Neural progenitor cell (in vitro differentiated cells): ENCODE results near the gene RPTOR. TPM values are rescaled to one million over a fixed set of nuclear protein-coding genes. Genes with fewer than 3 reads are reported as not detected.
"Not testable (repeated sequence)": the region's sequence is repeated elsewhere in the genome, so short reads cannot be mapped to it uniquely, and the experiment has no call there.

Experiments
- DNase-seq: peaks from one replicate; pipeline ENCODE4 v3.0.0-alpha.2; 2016; ENCODE audit warnings: low spot score
- H2AFZ ChIP-seq: fragments of 200-600 bp; sonication (generic); replicated peaks from 2 replicates; pipeline ENCODE4 v1.6.1; 2016; ENCODE audit warnings: antibody characterized with exemption
- H3F3A ChIP-seq: fragments of 200-600 bp; sonication (generic); 2 replicates; pipeline ENCODE4 v1.6.1; 2016; ENCODE audit warnings: antibody characterized with exemption, low read depth
- H3K27ac ChIP-seq: fragments of 200-600 bp; sonication (generic); 2 replicates; pipeline ENCODE4 v1.5.1; 2016; ENCODE audit warnings: mild to moderate bottlenecking
- H3K27me3 ChIP-seq: fragments of 200-600 bp; sonication (generic); 2 replicates; pipeline ENCODE4 v1.6.1; 2016; ENCODE audit warnings: mild to moderate bottlenecking, moderate library complexity
- H3K36me3 ChIP-seq: fragments of 200-600 bp; sonication (generic); 2 replicates; pipeline ENCODE4 v1.5.1; 2016
- H3K4me1 ChIP-seq: fragments of 200-600 bp; sonication (generic); 2 replicates; pipeline ENCODE4 v1.6.1; 2016; ENCODE audit warnings: mixed run types
- H3K4me2 ChIP-seq: fragments of 200-600 bp; sonication (generic); 2 replicates; pipeline ENCODE4 v1.6.1; 2016
- H3K4me3 ChIP-seq: fragments of 200-600 bp; sonication (generic); 2 replicates; pipeline ENCODE4 v1.5.1; 2016
- H3K79me2 ChIP-seq: fragments of 200-600 bp; sonication (generic); 2 replicates; pipeline ENCODE4 v1.6.1; 2016; ENCODE audit warnings: low read depth
- H3K9ac ChIP-seq: fragments of 200-600 bp; sonication (generic); 2 replicates; pipeline ENCODE4 v1.6.1; 2016
- H3K9me3 ChIP-seq: fragments of 200-600 bp; sonication (generic); 2 replicates; pipeline ENCODE4 v1.5.1; 2016; ENCODE audit warnings: low read depth
- H4K20me1 ChIP-seq: fragments of 200-600 bp; sonication (generic); 2 replicates; pipeline ENCODE4 v1.6.1; 2016; ENCODE audit warnings: low read depth
- H3K27ac Mint-ChIP-seq: 3 replicates; pipeline ENCODE4 v1.8.0; 2021; ENCODE audit warnings: mixed read lengths
- H3K27me3 Mint-ChIP-seq: 2 replicates; pipeline ENCODE4 v1.8.0; 2022; ENCODE audit warnings: low read depth, mild to moderate bottlenecking, inconsistent platforms, moderate library complexity, mixed read lengths; ENCODE audit not compliant: insufficient read depth
- H3K36me3 Mint-ChIP-seq: 3 replicates; pipeline ENCODE4 v1.8.0; 2021; ENCODE audit warnings: mixed read lengths
- H3K4me1 Mint-ChIP-seq: 3 replicates; pipeline ENCODE4 v1.8.0; 2021; ENCODE audit warnings: mixed read lengths
- H3K4me3 Mint-ChIP-seq: 3 replicates; pipeline ENCODE4 v1.8.0; 2021; ENCODE audit warnings: mild to moderate bottlenecking, moderate library complexity, mixed read lengths
- H3K9me3 Mint-ChIP-seq: 3 replicates; pipeline ENCODE4 v1.8.0; 2020; ENCODE audit warnings: mixed read lengths
- EZH2 ChIP-seq: fragments of 200-600 bp; sonication (generic); IDR thresholded peaks from 2 replicates; pipeline ENCODE4 v1.6.1; 2017; ENCODE audit warnings: antibody characterized with exemption, mild to moderate bottlenecking, moderate library complexity
- EZH2phosphoT487 ChIP-seq: fragments of 200-600 bp; sonication (generic); IDR thresholded peaks from 2 replicates; pipeline ENCODE4 v1.6.1; 2017; ENCODE audit warnings: antibody characterized with exemption
- total RNA-seq: library from RNA; depleted of rRNA; stranded (reverse); fragments of >200 nt; gene quantifications from 2 replicates; pipeline ENCODE4 v1.2.3, GENCODE V29; 2015; ENCODE audit warnings: low replicate concordance
- TF ChIP-seq, protein P1 (sequence below): fragments of 200-600 bp; sonication (generic); IDR thresholded peaks from 2 replicates; pipeline ENCODE4 v1.5.1; 2017; ENCODE audit warnings: antibody characterized with exemption, mild to moderate bottlenecking

The RPTOR gene
- total RNA-seq, 1 donor from 2014 or later: 7.4 TPM

DNA sequence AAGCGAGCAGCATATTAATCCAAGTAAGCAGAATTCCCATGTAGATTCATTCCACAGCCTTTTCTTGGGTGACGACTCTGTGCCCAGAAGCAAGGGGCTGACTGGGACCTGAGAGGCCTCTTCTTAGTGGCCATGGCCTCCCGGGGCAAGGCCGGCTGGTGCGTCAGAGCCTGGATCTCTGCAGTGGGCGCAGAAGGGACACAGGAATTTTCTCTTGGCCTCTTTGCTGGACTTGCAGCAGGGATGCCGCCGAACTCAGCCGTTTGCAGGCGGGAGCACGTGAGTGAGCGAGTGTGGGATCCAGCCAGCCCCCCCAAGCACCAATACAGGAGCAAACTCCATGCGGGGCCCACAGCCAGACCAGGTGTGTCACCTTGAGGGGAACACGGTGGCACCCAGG, 151.8 kb downstream of the RPTOR start:
- Mint-ChIP-seq H3K4me1 (peaks cover 46% of the 10 kb centered on the region), H3K4me3 (no peak overlapping the region), H3K27ac (no peak overlapping the region), H3K9me3 (peaks cover 9% of the 10 kb centered on the region), H3K36me3 (peaks cover 10% of the 10 kb centered on the region), H3K27me3 (peaks cover 3% of the 10 kb centered on the region)
- Histone ChIP-seq H3K27me3 (no peaks in the 10 kb centered on the region), H3K9ac (no peak overlapping the region), H3K4me2 (no peak overlapping the region), H4K20me1 (peaks cover 18% of the 10 kb centered on the region), H3K27ac (no peak overlapping the region), H3K79me2 (peaks cover 32% of the 10 kb centered on the region), H3K36me3 (no peaks in the 10 kb centered on the region), H2AFZ (no peak overlapping the region), H3F3A (peaks cover 4% of the 10 kb centered on the region), H3K9me3 (no peaks in the 10 kb centered on the region), H3K4me3 (no peak overlapping the region), H3K4me1 (peaks cover 44% of the 10 kb centered on the region)
- no peak for TF ChIP-seq EZH2
- TF ChIP-seq, protein P1, sequence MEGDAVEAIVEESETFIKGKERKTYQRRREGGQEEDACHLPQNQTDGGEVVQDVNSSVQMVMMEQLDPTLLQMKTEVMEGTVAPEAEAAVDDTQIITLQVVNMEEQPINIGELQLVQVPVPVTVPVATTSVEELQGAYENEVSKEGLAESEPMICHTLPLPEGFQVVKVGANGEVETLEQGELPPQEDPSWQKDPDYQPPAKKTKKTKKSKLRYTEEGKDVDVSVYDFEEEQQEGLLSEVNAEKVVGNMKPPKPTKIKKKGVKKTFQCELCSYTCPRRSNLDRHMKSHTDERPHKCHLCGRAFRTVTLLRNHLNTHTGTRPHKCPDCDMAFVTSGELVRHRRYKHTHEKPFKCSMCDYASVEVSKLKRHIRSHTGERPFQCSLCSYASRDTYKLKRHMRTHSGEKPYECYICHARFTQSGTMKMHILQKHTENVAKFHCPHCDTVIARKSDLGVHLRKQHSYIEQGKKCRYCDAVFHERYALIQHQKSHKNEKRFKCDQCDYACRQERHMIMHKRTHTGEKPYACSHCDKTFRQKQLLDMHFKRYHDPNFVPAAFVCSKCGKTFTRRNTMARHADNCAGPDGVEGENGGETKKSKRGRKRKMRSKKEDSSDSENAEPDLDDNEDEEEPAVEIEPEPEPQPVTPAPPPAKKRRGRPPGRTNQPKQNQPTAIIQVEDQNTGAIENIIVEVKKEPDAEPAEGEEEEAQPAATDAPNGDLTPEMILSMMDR: no peak
- TF ChIP-seq EZH2phosphoT487: no peak
- no peak for DNase-seq

DNA sequence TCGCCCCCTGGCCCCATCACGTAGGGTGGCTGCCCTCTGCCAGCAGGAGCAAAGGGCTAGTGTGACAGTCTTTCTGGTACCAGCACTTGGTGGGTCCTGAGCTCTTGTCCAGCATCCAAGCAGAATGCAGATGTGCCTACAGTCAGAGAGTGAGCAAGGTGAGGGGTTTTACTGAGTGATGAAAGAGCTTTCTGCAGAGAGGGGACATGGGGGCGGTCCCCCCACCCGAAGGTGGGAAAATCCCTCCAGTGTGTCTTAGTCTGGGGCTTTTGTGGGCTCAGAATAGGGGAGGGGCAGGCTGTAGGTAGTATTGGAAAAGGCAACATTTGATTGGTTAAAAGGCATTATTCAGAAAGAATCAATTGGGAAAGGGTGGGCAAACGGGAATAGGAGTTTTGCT, 152.3 kb downstream of the RPTOR start:
- no peak overlapping the region for H3K9ac ChIP-seq
- H2AFZ ChIP-seq: no peak overlapping the region
- H3K4me3 Mint-ChIP-seq: no peak overlapping the region
- no peaks in the 10 kb centered on the region for H3K9me3 ChIP-seq
- no peak overlapping the region for H3K27ac ChIP-seq
- peaks cover 51% of the 10 kb centered on the region for H3K4me1 Mint-ChIP-seq
- H3F3A ChIP-seq: peaks cover 4% of the 10 kb centered on the region
- peaks cover 9% of the 10 kb centered on the region for H3K9me3 Mint-ChIP-seq
- no peaks in the 10 kb centered on the region for H3K36me3 ChIP-seq
- H3K4me2 ChIP-seq: no peak overlapping the region
- no peak overlapping the region for H3K4me3 ChIP-seq
- H3K4me1 ChIP-seq: peaks cover 44% of the 10 kb centered on the region
- peaks cover 3% of the 10 kb centered on the region for H3K27me3 Mint-ChIP-seq
- peaks cover 32% of the 10 kb centered on the region for H3K79me2 ChIP-seq
- TF ChIP-seq, protein P1: no peak
- TF ChIP-seq EZH2: no peak
- TF ChIP-seq EZH2phosphoT487: no peak
- DNase-seq: no peak
- H3K27me3 ChIP-seq: no peaks in the 10 kb centered on the region
- peak overlapping the region; percentile 79 for H3K27ac Mint-ChIP-seq
- peaks cover 10% of the 10 kb centered on the region for H3K36me3 Mint-ChIP-seq
- peaks cover 18% of the 10 kb centered on the region for H4K20me1 ChIP-seq

DNA sequence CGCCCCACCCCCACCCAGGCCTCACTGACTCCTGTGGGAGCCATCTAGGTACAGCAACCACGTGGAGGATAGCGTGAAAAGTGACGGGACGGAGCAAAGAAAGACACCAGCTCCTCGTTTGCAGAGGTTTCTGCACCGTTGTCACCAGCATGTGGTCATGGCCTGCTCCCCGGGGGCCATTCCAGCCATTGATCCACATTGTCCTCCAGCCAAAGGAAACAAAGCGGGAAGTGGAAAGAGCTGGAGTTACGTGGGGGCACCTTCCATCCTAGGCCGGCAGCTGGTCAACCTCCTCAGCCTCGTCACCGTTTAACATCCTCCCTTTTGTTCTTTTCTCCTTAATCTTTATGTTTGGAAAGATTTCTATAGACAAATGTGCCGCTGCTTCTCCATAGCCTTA, 153.7 kb downstream of the RPTOR start:
- Mint-ChIP-seq H3K4me3 (no peak overlapping the region), H3K36me3 (peaks cover 10% of the 10 kb centered on the region), H3K4me1 (peaks cover 61% of the 10 kb centered on the region), H3K9me3 (peaks cover 9% of the 10 kb centered on the region), H3K27ac (peak overlapping the region; percentile 81), H3K27me3 (peaks cover 3% of the 10 kb centered on the region)
- H3K4me2 ChIP-seq: peak overlapping the region; percentile 36
- peaks cover 19% of the 10 kb centered on the region for H4K20me1 ChIP-seq
- H3F3A ChIP-seq: peaks cover 4% of the 10 kb centered on the region
- H3K4me1 ChIP-seq: peaks cover 49% of the 10 kb centered on the region
- TF ChIP-seq, protein P1: no peak
- no peak for TF ChIP-seq EZH2phosphoT487
- no peaks in the 10 kb centered on the region for H3K27me3 ChIP-seq
- no peak overlapping the region for H3K4me3 ChIP-seq
- DNase-seq: peak; percentile 24
- H3K9ac ChIP-seq: no peak overlapping the region
- no peak overlapping the region for H2AFZ ChIP-seq
- H3K79me2 ChIP-seq: peaks cover 31% of the 10 kb centered on the region
- no peaks in the 10 kb centered on the region for H3K36me3 ChIP-seq
- H3K9me3 ChIP-seq: no peaks in the 10 kb centered on the region
- no peak overlapping the region for H3K27ac ChIP-seq

DNA sequence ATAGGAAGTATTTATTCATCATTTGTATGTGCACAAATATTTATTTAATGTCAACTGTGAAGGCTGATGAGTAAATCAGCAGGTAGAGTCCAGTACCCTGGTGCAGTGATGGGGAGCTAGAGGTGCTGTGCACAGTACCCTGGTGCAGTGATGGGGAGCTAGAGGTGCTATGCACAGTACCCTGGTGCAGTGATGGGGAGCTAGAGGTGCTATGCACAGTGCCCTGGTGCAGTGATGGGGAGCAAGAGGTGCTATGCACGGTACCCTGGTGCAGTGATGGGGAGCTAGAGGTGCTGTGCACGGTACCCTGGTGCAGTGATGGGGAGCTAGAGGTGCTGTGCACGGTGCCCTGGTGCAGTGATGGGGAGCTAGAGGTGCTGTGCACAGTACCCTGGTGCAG, 154.6 kb downstream of the RPTOR start:
- not testable (repeated sequence) for H3K27ac ChIP-seq, H3K4me3 Mint-ChIP-seq, H3K27me3 ChIP-seq, H3F3A ChIP-seq, H3K36me3 ChIP-seq, H3K27me3 Mint-ChIP-seq, DNase-seq, H3K9me3 ChIP-seq, H3K4me3 ChIP-seq, H2AFZ ChIP-seq, H3K4me2 ChIP-seq, H3K27ac Mint-ChIP-seq, H3K9me3 Mint-ChIP-seq, H3K9ac ChIP-seq
- Histone ChIP-seq H3K4me1 (peaks cover 40% of the 10 kb centered on the region), H3K79me2 (peaks cover 23% of the 10 kb centered on the region), H4K20me1 (peaks cover 13% of the 10 kb centered on the region)
- Mint-ChIP-seq H3K4me1 (peaks cover 63% of the 10 kb centered on the region), H3K36me3 (peaks cover 10% of the 10 kb centered on the region)
